Measurements from ENCODE around the gene PJVK.

PJVK gene

DNA sequence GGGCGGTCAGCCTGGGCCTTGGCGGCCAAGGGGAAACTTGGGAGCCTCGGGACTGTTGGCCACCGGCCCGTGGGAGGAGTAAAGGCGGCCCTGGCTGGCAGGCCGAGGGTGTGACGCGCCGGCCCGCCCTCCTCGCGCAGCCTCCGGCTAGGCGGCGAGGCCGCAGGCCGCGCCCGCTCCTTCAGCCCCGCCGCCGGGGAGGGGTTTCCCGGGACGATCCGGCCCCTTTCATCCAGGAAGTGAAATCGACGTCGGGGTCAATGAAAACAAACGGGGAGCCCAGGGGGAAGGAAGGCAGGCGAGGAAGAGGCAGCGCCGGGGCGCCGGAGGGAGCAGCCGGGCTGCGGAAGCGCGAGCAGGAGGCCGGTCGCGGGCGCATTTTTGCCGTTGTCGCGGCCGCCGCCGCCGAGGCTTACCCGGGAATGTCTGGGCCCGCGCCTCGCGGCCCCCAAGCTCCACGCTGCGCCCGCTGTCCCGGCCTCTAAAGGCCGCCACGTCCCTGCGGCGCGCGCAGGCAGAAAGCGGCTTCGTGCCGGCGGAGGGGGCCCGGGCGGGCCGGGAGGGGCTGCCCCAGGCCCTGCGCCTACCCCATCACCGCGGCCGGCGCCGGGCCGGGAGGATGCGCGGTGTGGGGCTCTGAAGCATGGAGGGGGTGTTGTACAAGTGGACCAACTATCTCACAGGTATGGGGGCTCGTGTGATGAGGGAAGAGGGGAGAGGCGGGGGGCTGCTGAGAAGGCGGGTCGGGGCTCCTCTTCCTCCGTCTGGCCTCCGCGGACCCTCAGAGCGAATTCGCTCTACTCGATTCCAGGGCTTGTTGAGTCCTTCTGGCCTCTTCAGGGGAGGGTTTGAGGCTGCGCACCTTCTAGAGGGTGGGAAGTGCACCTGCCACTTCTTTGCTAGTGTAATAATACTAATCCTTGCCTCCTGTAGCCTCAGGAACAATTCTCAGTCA is 29.3 kb downstream of the PJVK start, which contains the start of gene PLEKHA3:
Gene PLEKHA3, plus strand, starts transcription at position 231 of the 955 bp plus-strand sequence. Its CDS starts 413 bp downstream, at position 644.
- DNase-seq (ENCODE audit: low spot score), result peak; percentile 99

DNA sequence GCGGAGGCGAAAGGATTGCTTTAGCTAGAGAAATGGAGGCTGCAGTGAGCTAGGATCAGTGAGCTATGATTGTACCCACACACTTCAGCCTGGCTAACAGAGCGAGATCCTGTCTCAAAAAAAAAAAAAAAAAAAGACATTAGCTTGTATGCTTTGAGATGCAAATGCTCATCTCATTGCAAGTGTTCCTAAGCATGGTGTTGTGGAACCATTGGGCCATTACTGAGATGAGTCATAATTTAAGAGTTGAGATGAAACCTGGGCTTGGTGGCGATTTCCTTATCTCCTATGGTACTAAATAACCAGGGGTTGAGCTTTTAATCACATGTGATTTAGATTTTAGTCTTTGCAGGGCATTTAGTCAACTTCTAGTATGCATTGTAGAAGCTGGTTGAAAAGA is 31.3 kb downstream of the PJVK start:
- DNase-seq (ENCODE audit: low spot score), result no peak

DNA sequence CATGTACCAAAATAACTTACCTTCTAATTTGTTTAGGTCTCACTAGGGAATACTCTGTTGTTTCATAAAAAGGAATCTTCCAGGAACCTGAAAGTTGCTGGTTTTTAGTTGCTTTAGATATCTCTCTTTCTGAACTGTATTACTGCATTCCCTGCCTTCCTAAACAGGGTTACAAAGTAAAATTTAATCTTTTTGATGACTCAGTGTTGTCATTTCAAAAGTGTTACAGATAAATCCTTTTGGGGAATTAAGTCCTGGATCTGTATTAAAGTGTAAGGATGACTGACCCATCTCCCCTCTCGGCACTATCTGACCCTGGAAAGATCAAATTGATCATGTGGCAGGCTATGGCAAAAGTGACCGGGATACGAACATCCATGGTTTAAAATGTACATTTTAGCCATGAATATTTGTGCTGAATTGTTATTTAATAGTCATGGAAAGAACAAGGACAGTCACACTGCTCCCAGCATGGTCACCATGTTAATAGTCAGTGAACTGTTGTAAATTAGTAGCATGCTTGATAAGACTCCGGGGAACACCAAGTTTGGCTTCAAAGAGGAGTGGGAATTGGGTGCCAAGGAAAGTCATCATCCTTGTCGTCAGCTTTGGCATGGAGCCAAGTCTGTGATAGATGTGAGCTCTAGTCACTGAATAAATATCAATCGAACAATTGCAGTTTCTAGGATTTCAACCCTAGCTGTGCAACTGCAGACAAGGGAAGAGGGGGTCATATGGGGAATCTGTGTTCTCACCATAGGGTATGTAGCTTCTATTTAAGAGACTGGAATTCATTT is 33.3 kb downstream of the PJVK start:
- DNase-seq (ENCODE audit: low spot score), result no peak

DNA sequence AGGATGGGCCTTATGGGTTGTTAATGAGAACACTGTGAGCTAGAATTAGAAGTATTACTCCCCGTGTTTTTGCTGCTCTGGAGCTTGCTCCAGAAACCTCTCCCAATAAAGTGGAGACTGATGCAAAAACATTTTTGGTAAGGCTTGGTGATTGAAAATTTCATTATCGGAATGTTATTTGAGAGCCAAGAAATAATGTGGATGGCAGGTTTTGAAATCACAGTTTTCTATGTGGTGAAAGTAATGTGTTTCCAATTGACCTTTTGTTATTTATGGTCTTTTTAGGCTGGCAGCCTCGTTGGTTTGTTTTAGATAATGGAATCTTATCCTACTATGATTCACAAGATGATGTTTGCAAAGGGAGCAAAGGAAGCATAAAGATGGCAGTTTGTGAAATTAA is 34.2 kb downstream of the PJVK start:
- DNase-seq (ENCODE audit: low spot score), result no peak

DNA sequence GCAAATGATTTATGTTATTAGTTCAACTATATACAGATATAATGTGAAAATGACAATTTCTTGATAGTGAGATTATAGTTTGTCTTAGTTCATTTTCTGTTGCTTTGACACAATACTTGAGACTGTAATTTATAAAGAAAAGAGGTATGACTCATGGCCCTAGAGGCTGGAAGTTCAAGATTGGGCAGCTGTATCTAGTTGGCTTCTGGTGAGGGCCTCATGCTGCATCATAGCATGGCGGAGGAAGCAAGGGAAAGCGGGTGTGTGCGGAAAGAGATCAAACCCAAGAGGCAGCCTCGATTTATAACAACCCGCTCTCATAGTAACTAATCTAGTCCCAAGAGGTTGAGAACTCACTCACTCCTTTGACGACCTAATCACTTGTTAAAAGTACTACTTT is 40.4 kb downstream of the PJVK start:
- DNase-seq (ENCODE audit: low spot score), result no peak

DNA sequence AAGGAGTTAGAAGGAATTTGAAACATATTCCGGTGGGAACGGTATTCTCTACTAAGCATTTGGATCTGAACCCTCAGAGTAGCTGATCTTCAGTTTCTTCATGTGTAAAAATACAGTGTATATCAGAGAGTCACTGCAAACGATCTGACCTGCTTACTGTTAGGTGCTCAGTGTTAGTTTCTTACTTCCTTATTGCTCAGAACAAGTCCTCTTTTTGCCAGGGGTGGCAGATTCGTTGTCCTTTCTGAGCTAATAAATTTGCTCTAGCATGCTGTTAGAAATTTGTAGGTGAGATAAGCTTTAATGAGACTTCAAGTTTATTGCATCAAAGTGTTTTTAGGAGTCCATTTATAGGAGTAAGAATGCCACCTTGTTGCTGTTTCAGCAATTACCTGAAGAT is 44.9 kb downstream of the PJVK start:
- DNase-seq (ENCODE audit: low spot score), result no peak

DNA sequence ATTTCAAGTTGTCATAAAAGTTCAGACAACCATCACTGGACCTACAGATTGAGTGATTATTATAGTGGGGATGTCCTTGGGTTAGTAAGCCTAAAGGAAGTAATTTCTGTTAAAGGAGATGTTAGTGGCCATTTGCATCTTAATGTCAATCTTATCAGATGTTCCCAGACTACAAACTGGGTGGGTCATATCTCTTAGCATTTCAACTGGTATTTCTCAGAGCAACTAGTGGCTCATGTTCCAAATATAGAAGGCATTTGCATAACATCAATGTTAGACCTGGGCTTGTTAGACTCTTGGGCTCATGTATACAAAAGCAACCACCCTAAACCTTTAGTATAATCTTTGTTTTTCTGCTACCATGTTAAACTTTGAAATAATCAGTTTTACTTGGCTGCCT is 47.0 kb downstream of the PJVK start:
- no peak for DNase-seq (ENCODE audit: low spot score)

DNA sequence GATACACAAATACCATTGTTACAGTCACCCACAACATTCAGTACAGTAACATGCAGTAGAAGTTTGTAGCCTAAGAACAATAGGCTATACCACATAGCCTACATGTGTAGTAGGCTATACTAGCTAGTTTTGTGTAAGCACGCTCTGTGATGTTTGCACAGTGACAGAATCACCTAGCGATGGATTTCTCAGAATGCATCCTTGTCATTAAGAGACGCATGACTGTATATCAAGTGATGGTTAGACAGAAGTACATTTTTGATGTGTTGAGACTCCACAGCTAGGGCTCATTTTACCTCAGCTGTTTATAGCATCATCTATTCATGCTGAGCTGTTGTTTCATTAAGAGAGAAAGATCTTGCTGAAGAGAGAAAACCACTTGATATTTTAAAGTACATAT is 48.5 kb downstream of the PJVK start:
- DNase-seq (ENCODE audit: low spot score), result no peak

DNA sequence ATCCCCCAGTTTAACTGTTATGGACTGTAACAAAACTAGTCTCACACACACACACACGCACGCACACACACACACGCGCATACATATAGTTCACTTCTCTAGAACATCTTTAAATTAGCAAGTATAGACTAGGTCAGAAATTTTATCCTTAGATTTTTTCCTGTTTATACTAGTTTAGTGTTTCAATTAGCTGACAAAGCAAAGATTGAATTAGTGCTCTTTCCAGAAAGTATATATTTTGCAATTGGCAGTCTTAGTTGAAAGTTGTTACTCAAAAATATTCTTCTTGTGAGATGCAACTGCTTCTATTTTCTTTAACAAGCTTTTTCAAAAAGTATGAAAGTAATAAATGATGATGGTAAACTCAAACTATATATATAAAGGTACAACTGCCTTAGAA is 51.6 kb downstream of the PJVK start:
- no peak for DNase-seq (ENCODE audit: low spot score)

DNA sequence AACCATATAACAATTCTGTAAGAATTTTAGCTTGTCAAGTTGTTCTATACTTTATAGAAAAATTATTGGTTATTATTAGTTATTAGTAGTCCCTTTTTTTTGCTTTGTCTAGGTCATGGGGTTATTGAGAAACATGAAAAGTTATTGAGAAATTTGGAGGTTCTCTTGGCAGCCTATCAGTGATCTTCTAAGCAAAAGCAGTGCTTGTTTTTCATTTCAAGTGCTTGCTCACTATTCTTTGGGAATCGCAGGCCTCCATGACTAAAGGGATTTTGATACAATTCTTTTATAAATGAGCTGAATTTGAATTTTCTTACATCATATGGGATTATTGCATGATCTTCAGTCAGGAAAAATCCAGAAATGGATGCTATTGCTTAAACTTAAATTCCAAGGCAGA is 54.9 kb downstream of the PJVK start:
- DNase-seq (ENCODE audit: low spot score), result no peak

DNA sequence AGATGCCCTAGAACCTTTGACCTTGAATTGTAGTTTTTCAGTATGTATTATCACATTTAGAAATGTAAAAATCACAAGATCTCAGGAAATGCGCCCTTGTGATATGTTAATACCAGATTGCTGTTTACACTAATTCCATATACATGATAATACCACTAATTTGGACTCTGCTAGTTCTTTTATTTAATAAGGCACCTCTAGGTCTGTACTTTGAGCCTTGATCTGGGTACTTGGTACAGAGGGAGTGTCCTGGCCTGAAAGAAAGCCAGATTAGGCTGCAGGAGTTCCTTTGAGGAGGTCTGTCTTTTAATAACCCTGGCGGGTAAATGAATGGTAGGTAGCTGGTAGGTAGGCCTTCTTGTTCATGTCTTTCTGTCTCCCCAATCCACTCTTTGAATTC is 55.3 kb downstream of the PJVK start:
- DNase-seq (ENCODE audit: low spot score), result no peak

DNA sequence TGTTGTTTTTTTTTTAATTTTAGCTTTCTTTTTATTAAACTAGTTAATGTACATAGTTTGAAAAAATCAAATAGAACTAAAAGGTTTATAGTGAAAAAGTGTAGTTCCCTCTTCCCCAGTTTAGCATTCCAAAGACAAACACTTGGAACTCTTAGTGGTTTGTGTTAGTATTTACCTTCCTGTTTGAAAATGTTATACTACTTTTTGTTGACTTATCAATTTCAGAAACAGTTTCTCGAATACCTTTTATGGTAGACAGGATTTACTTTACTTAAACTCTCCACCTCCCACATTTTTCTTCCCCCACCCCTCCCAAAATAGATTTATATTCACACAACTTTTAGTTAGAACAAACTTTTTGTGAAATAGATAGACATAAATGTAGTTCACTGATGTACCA is 55.8 kb downstream of the PJVK start:
- DNase-seq (ENCODE audit: low spot score), result no peak

DNA sequence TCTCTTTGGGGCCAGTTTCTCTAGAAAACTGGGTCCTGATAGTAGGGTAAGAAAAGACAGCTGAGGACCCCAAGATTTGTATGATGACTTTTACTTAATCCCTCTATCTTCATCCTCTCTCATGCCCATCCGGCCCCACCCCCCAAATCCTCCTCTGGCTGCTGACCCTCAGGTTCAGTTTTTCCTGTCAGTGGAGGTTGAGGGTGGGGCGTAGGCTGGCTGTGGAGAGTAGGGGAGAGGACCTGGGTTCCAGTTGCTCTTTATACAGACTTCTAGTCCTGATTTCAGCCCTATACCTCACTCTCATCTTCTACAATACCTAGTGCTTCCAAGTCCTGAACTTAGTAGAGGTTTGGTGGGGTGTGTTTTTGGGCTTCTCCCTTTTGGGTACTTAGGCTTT is 57.5 kb downstream of the PJVK start:
- no peak for DNase-seq (ENCODE audit: low spot score)

DNA sequence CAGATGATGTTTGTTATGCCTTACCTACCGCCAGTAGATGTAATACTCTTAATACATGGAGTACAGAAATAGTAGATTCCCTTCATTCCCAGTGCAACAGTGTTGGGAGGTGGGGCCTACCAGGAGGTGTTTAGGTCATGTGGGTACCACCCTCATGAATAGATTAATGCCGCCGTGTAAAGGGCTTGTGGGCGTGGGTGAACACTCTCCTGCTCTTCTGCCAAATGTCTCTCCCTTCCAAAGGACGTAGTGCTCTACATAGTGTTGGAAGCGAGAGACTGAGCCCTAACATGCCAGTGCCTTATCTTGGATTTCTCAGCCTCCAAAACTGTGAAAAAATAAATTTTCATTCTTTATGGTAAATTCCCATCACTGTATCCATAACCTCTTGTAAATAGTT is 59.2 kb downstream of the PJVK start:
- DNase-seq (ENCODE audit: low spot score), result no peak
